Measurements from ENCODE around the gene RNPS1.

DNA sequence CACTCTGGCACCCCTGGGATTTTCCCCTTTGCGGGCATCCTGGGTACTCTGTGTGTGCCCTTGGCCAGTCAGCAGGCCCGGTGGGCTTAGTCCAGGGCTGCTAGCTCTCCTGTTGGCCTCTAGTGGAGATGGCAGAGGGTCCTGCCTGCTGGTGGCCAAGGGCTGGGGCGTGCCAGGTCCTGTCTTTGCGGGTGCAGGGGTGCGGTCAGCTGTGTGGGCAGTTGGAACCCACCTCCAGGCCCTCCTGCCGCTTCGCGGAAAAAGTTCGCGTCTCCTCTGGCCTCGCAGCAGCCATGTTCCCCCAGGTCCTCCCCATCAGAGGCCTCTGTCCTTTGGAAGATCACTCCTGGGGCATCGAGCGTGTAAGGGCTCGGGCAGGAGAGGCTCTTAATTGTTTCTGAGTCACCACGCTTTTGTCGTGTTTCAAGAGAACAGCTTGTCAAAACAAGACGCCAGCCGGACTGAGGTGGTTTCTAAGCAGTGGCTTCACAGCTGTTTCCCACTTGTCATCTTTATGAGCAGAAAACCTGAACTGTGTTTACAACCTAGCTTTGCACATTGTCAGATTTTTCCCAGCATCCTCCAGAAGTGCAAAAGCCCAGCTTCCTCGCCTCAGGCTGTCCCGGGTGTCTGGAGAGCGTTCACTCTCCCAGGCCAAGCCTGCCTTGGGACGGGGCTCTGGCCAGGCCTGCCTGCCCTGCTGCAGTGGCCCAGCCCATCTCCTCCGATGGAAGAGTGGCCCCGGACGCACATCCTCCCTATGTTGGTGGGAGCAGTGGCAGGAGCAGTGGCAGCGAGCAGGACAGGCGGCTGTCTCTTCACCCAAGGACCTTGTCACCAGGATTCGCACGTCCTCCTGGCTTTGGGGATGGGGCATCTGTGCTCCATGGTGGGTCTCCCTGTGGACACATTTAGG is 36.7 kb downstream of the RNPS1 start:
- TF ChIP-seq, protein P1, sequence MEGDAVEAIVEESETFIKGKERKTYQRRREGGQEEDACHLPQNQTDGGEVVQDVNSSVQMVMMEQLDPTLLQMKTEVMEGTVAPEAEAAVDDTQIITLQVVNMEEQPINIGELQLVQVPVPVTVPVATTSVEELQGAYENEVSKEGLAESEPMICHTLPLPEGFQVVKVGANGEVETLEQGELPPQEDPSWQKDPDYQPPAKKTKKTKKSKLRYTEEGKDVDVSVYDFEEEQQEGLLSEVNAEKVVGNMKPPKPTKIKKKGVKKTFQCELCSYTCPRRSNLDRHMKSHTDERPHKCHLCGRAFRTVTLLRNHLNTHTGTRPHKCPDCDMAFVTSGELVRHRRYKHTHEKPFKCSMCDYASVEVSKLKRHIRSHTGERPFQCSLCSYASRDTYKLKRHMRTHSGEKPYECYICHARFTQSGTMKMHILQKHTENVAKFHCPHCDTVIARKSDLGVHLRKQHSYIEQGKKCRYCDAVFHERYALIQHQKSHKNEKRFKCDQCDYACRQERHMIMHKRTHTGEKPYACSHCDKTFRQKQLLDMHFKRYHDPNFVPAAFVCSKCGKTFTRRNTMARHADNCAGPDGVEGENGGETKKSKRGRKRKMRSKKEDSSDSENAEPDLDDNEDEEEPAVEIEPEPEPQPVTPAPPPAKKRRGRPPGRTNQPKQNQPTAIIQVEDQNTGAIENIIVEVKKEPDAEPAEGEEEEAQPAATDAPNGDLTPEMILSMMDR (IDR thresholded peaks at IDR 0.05): no peak
- TF ChIP-seq POLR2A (IDR thresholded peaks at IDR 0.05): no peak
- TF ChIP-seq POLR2AphosphoS5 (IDR thresholded peaks at IDR 0.05): no peak

Data from prostate gland (tissue), 2 donors.